Stimulated activated CD8-positive, alpha-beta memory T cell treated with anti-CD3 and anti-CD28 coated beads, Interleukin-7, amount 100 ng/mL, for 1 hour (primary cell): Measurements from ENCODE around the gene LRRC51.
"Not testable (repeated sequence)": the region's sequence is repeated elsewhere in the genome, so short reads cannot be mapped to it uniquely, and the experiment has no call there.

Experiments
- DNase-seq, 2 donors: peaks; one replicate each; pipeline ENCODE4 v3.0.0-alpha.2; 2020; ENCODE audit warnings: low read depth in 2 of 2

The LRRC51 gene

GRCh38 chr11:72105888-72106287 is 25.2 kb downstream of the LRRC51 start, which contains the start of gene TOMT:
Gene TOMT (plus strand): TSS chr11:72105924. CDS start chr11:72105952, 28 bp downstream.
- no peak for DNase-seq

- no peak for DNase-seq
Observed at GRCh38 chr11:72111300-72112142, 30.9 kb downstream of the LRRC51 start.

GRCh38 chr11:72112143-72112977 is 31.7 kb downstream of the LRRC51 start, which contains the start of gene ANAPC15:
Gene ANAPC15 (minus strand): TSS chr11:72112695. CDS start chr11:72111276, 1,419 bp downstream.
- peak; percentile 94 to 96 for DNase-seq

GRCh38 chr11:72112978-72113808 is 32.5 kb downstream of the LRRC51 start:
- no peak for DNase-seq

- no peak for DNase-seq
Observed at GRCh38 chr11:72114570-72114969, 33.9 kb downstream of the LRRC51 start.

GRCh38 chr11:72116019-72116755 is 35.5 kb downstream of the LRRC51 start:
- DNase-seq, result no peak

- no peak for DNase-seq
Observed at GRCh38 chr11:72119198-72119597, 38.5 kb downstream of the LRRC51 start.

- no peak for DNase-seq
Observed at GRCh38 chr11:72120930-72121329, 40.3 kb downstream of the LRRC51 start.

- DNase-seq, result no peak
Observed at GRCh38 chr11:72122607-72123006, 42.0 kb downstream of the LRRC51 start.

- no peak for DNase-seq
Observed at GRCh38 chr11:72123117-72123653, 42.5 kb downstream of the LRRC51 start.

GRCh38 chr11:72124046-72124445 is 43.4 kb downstream of the LRRC51 start:
- DNase-seq, result no peak

- no peak for DNase-seq
Observed at GRCh38 chr11:72125956-72126355, 45.3 kb downstream of the LRRC51 start.

- DNase-seq, result no peak
Observed at GRCh38 chr11:72127923-72128322, 47.3 kb downstream of the LRRC51 start.

GRCh38 chr11:72129381-72129780 is 48.7 kb downstream of the LRRC51 start:
- no peak for DNase-seq

- no peak for DNase-seq
Observed at GRCh38 chr11:72132646-72133045, 52.0 kb downstream of the LRRC51 start.

- not testable (repeated sequence) for DNase-seq
Observed at GRCh38 chr11:72135473-72135872, 54.8 kb downstream of the LRRC51 start, which contains the start of gene FOLR3. Gene FOLR3 (plus strand): TSS chr11:72135725. CDS start chr11:72135953, 228 bp downstream.

GRCh38 chr11:72135891-72136683 is 55.4 kb downstream of the LRRC51 start:
- no peak for DNase-seq

- DNase-seq, result no peak
Observed at GRCh38 chr11:72136684-72137262, 56.1 kb downstream of the LRRC51 start.

GRCh38 chr11:72138821-72139390 is 58.3 kb downstream of the LRRC51 start:
- DNase-seq, result no peak
